HCT116 (cell line): Measurements from ENCODE around the gene ADGRA1. TPM values are rescaled to one million over a fixed set of nuclear protein-coding genes. Genes with fewer than 3 reads are reported as not detected.

Experiments
- ATAC-seq: fragments of 200-7000 bp; cut with Tn5 transposase; 2 replicates; pipeline ENCODE4 v1.9.1; 2020; ENCODE audit warnings: mild to moderate bottlenecking, moderate library complexity
- BruUV-seq: library from RNA; stranded (reverse); fragments of 400-500 nt; replicated peaks from 2 replicates; lab custom pipeline; 2021; lab: Mats Ljungman, UMichigan
- CTCF ChIA-PET: fragments of 300-600 bp; sonication (Branson Sonifier 250); formaldehyde crosslinking; loops from one replicate; lab custom pipeline; 2021; ENCODE audit warnings: antibody characterized with exemption; lab: Charles Lee
- POLR2A ChIA-PET: fragments of 300-600, 350-600 bp; sonication (Branson Sonifier 250); formaldehyde crosslinking; loops from one replicate; lab custom pipeline; 2021; ENCODE audit warnings: antibody characterized with exemption; lab: Charles Lee
- RAD21 ChIA-PET, 2 experiments: fragments of 300-600 bp; sonication (Branson Sonifier 250); formaldehyde crosslinking; loops; one replicate each; lab custom pipeline; 2023; ENCODE audit warnings: low total read pairs in 2 of 2; ENCODE audit not compliant: uncharacterized antibody in 2 of 2, unreplicated experiment in 2 of 2, low non-redundant PET in 1 of 2; lab: Charles Lee
- DNase-seq: peaks from one replicate; pipeline ENCODE4 v3.0.0-alpha.2; 2010; ENCODE audit warnings: low read depth, low spot score
- H2AFZ ChIP-seq: fragments of 200-600 bp; shearing (Covaris generic), sonication (generic); 2 replicates; pipeline ENCODE4 v1.6.1; 2017; ENCODE audit warnings: low read depth, mixed run types, mixed read lengths, antibody characterized with exemption, low read length; ENCODE audit not compliant: poor library complexity, severe bottlenecking
- H3K27ac ChIP-seq: 2 replicates; pipeline ENCODE4 v1.5.1; 2012; ENCODE audit warnings: low read depth, low read length
- H3K27me3 ChIP-seq: fragments of 200-600 bp; sonication (generic); 2 replicates; pipeline ENCODE4 v1.6.1; 2016; ENCODE audit warnings: mixed run types, low read length, mixed read lengths; ENCODE audit not compliant: insufficient read depth
- H3K36me3 ChIP-seq, 2 experiments: fragments of 200-500 bp in 1 of 2; fragments of 200-600 bp in 1 of 2; sonication (Bioruptor generic) in 1 of 2; sonication (generic) in 1 of 2; 2 replicates each; pipeline versions ENCODE4 v1.5.1 to v1.6.1; 2014 to 2016; ENCODE audit warnings: low read length in 2 of 2, inconsistent platforms in 1 of 2, mixed read lengths in 1 of 2, mixed run types in 1 of 2; ENCODE audit not compliant: insufficient read depth in 2 of 2, control insufficient read depth in 1 of 2
- H3K4me1 ChIP-seq, 2 experiments: fragments of 200-600 bp in 1 of 2; sonication (generic) in 1 of 2; 2 replicates each; pipeline versions ENCODE4 v1.5.1 to v1.6.1; 2012 to 2017; ENCODE audit warnings: low read length in 2 of 2, inconsistent platforms in 1 of 2, mild to moderate bottlenecking in 1 of 2, mixed read lengths in 1 of 2, mixed run types in 1 of 2, moderate library complexity in 1 of 2; ENCODE audit not compliant: insufficient read depth in 2 of 2, control insufficient read depth in 1 of 2
- H3K4me2 ChIP-seq: fragments of 200-600 bp; sonication (generic); 2 replicates; pipeline ENCODE4 v1.6.1; 2017; ENCODE audit warnings: mixed run types, low read length, mixed read lengths
- H3K4me3 ChIP-seq, 2 experiments: fragments of 200-600 bp in 1 of 2; sonication (generic) in 1 of 2; replicated peaks in 1 of 2; 2 replicates each; pipeline ENCODE4 v1.5.1; 2011 to 2016; ENCODE audit warnings: low read length in 2 of 2, control low read depth in 1 of 2, low read depth in 1 of 2, mild to moderate bottlenecking in 1 of 2, mixed read lengths in 1 of 2, mixed run types in 1 of 2
- H3K79me2 ChIP-seq: fragments of 200-600 bp; sonication (generic); 2 replicates; pipeline ENCODE4 v1.6.1; 2017; ENCODE audit warnings: mild to moderate bottlenecking, mixed run types, low read length, moderate library complexity, mixed read lengths; ENCODE audit not compliant: insufficient read depth
- H3K9ac ChIP-seq: fragments of 200-600 bp; sonication (generic); 2 replicates; pipeline ENCODE4 v1.6.1; 2016; ENCODE audit warnings: low read length, mixed read lengths
- H3K9me2 ChIP-seq: fragments of 200-600 bp; sonication (generic), shearing (Covaris generic); 2 replicates; pipeline ENCODE4 v1.6.1; 2017; ENCODE audit warnings: mixed run types, mild to moderate bottlenecking, moderate library complexity; ENCODE audit not compliant: insufficient read depth
- H3K9me3 ChIP-seq, 2 experiments: fragments of 200-500 bp in 1 of 2; fragments of 200-600 bp in 1 of 2; sonication (Bioruptor generic) in 1 of 2; sonication (generic) in 1 of 2; 2 replicates each; pipeline ENCODE4 v1.6.1; 2014 to 2017; ENCODE audit warnings: low read length in 2 of 2, mixed read lengths in 2 of 2, inconsistent platforms in 1 of 2, low read depth in 1 of 2, mild to moderate bottlenecking in 1 of 2, mixed run types in 1 of 2, moderate library complexity in 1 of 2; ENCODE audit not compliant: control insufficient read depth in 1 of 2, insufficient read depth in 1 of 2
- H4K20me1 ChIP-seq: fragments of 200-600 bp; sonication (generic), shearing (Covaris generic); 2 replicates; pipeline ENCODE4 v1.6.1; 2017; ENCODE audit warnings: mixed run types, mild to moderate bottlenecking, moderate library complexity; ENCODE audit not compliant: insufficient read depth
- ATF3 ChIP-seq: IDR thresholded peaks from 2 replicates; pipeline ENCODE4 v1.6.1; 2012
- CTCF ChIP-seq, 3 experiments: fragments of 200-600 bp in 1 of 3; sonication (generic) in 1 of 3; IDR thresholded peaks in 2 of 3; conservative IDR thresholded peaks in 1 of 3; 2 replicates each; pipeline ENCODE4 v1.5.1; 2012 to 2017; ENCODE audit warnings: low read depth in 2 of 3, low read length in 2 of 3, antibody characterized with exemption in 1 of 3, borderline replicate concordance in 1 of 3, control low read depth in 1 of 3, mild to moderate bottlenecking in 1 of 3, mixed read lengths in 1 of 3, mixed run types in 1 of 3, moderate library complexity in 1 of 3; ENCODE audit not compliant: insufficient read depth in 1 of 3
- EGR1 ChIP-seq: IDR thresholded peaks from 2 replicates; pipeline ENCODE4 v1.6.1; 2012; ENCODE audit warnings: low read depth
- EZH2phosphoT487 ChIP-seq: fragments of 200-600 bp; IDR thresholded peaks from 2 replicates; pipeline ENCODE4 v1.6.1; 2018; ENCODE audit warnings: antibody characterized with exemption, borderline replicate concordance
- JUND ChIP-seq: IDR thresholded peaks from 2 replicates; pipeline ENCODE4 v1.6.1; 2012
- POLR2AphosphoS5 ChIP-seq: IDR thresholded peaks from 2 replicates; pipeline ENCODE4 v1.6.1; 2011; ENCODE audit warnings: mild to moderate bottlenecking, low read depth, low read length, moderate library complexity
- RAD21 ChIP-seq: IDR thresholded peaks from 2 replicates; pipeline ENCODE4 v1.6.1; 2012; ENCODE audit warnings: low read depth, mild to moderate bottlenecking
- REST ChIP-seq: IDR thresholded peaks from 2 replicates; pipeline ENCODE4 v1.6.1; 2012; ENCODE audit warnings: low read depth
- SIN3A ChIP-seq: IDR thresholded peaks from 2 replicates; pipeline ENCODE4 v1.6.1; 2012; ENCODE audit warnings: low read depth
- YY1 ChIP-seq: IDR thresholded peaks from 2 replicates; pipeline ENCODE4 v1.6.1; 2011; ENCODE audit warnings: low read length, low read depth, moderate library complexity, mild to moderate bottlenecking; ENCODE audit not compliant: insufficient replicate concordance; ENCODE audit errors: extremely low read depth
- ZFX ChIP-seq: fragments of 450-650 bp; IDR thresholded peaks from 2 replicates; pipeline ENCODE4 v1.6.1; 2017
- intact Hi-C: fragments of 100-400 bp; cut with micrococcal nuclease; formaldehyde crosslinking; loops from 2 replicates; pipeline ENCODE4 v1.10.0; 2022
- total RNA-seq: library from RNA; stranded (reverse); gene quantifications from one replicate; pipeline ENCODE4 v1.2.1, GENCODE V29; 2021; ENCODE audit not compliant: unreplicated experiment

The ADGRA1 gene
- total RNA-seq, 1 experiment from 2014 or later = not detected

GRCh38 chr10:133144771-133145170, 57.0 kb downstream of the ADGRA1 start:
- no peaks in the 10 kb centered on the region for H4K20me1 ChIP-seq
- intact Hi-C loops = loop anchor here (2.0 kb wide), 1 partner anchor 114 kb away; no protein-coding TSS in a partner anchor
- no peak overlapping the region for H2AFZ ChIP-seq
- no peaks in the 10 kb centered on the region for H3K9me3 ChIP-seq
- no TSS peak for BruUV-seq
- RAD21 ChIA-PET = no interaction called here
- H3K9ac ChIP-seq = no peak overlapping the region
- DNase-seq (no peak), ATAC-seq (no peak)
- H3K4me1 ChIP-seq = peaks cover 13 to 27% of the 10 kb centered on the region in 2 experiments
- H3K27me3 ChIP-seq = no peaks in the 10 kb centered on the region
- CTCF ChIA-PET = no interaction called here
- H3K4me2 ChIP-seq = peak overlapping the region; percentile 54
- no peaks in the 10 kb centered on the region for H3K36me3 ChIP-seq
- H3K79me2 ChIP-seq = no peaks in the 10 kb centered on the region
- TF ChIP-seq SIN3A (no peak), JUND (no peak), ZFX (no peak), POLR2AphosphoS5 (no peak), EGR1 (no peak), ATF3 (no peak), REST (no peak), RAD21 (no peak), YY1 (no peak), CTCF (IDR thresholded peaks at IDR 0.05 in 2 of 3, conservative IDR thresholded peaks at IDR 0.05 in 1 of 3; ENCODE audit: borderline replicate concordance in 1 of 3, insufficient read depth in 1 of 3, low read depth in 2 of 3, low read length in 2 of 3) (no peak), EZH2phosphoT487 (no peak)
- TF ChIP-seq, all 23 proteins: peak for 0
- H3K4me3 ChIP-seq = no peak overlapping the region
- no peaks in the 10 kb centered on the region for H3K9me2 ChIP-seq
- POLR2A ChIA-PET = no interaction called here
- H3K27ac ChIP-seq = no peak overlapping the region; the same call in 1 of the 2 replicates
